ENCODE data around the gene CALY.
A peak's percentile ranks its signal among the peaks of the same experiment; 100 is the strongest.

The CALY gene

GRCh38 chr10:133350950-133351329 is 14.2 kb upstream of the CALY start:
- no peak for DNase-seq

- DNase-seq = no peak
These were observed 13.7 kb upstream of the CALY start for GRCh38 chr10:133350283-133350949.

GRCh38 chr10:133349577-133350011 is 12.9 kb upstream of the CALY start:
- DNase-seq = no peak

GRCh38 chr10:133349160-133349568 is 12.5 kb upstream of the CALY start:
- DNase-seq = no peak

GRCh38 chr10:133347710-133348517 is 11.2 kb upstream of the CALY start:
- no peak for DNase-seq

GRCh38 chr10:133346413-133346812 is 9.7 kb upstream of the CALY start:
- no peak for DNase-seq

- DNase-seq = no peak
These were observed 7.5 kb upstream of the CALY start for GRCh38 chr10:133344236-133344635.

GRCh38 chr10:133343558-133343957 is 6.9 kb upstream of the CALY start:
- DNase-seq = no peak

GRCh38 chr10:133342942-133343341 is 6.2 kb upstream of the CALY start:
- no peak for DNase-seq

GRCh38 chr10:133341983-133342382 is 5.3 kb upstream of the CALY start:
- no peak for DNase-seq

GRCh38 chr10:133339708-133340380 is 3.1 kb upstream of the CALY start:
- DNase-seq = no peak

- DNase-seq = no peak
These were observed 1.7 kb upstream of the CALY start for GRCh38 chr10:133338080-133339071.

- no peak for DNase-seq
These were observed 652 bp upstream of the CALY start for GRCh38 chr10:133337370-133337725.

GRCh38 chr10:133336118-133336576 is 549 bp downstream of the CALY start:
- no peak for DNase-seq

- peak; percentile 59 to 69 (median 63) for DNase-seq
These were observed 1.2 kb downstream of the CALY start for GRCh38 chr10:133335246-133336117.

- no peak for DNase-seq
These were observed 2.0 kb downstream of the CALY start for GRCh38 chr10:133334503-133335245.

- no peak for DNase-seq
These were observed 3.6 kb downstream of the CALY start for GRCh38 chr10:133332936-133333699.

GRCh38 chr10:133329491-133330202 is 7.0 kb downstream of the CALY start:
- peak; percentile 76 to 81 (median 78) for DNase-seq
